GM12878 (cell line): ENCODE measurements around the gene SPDYC. TPM values are rescaled to one million over a fixed set of nuclear protein-coding genes. Genes with fewer than 3 reads are reported as not detected.
"Not testable (repeated sequence)": the region's sequence is repeated elsewhere in the genome, so short reads cannot be mapped to it uniquely, and the experiment has no call there.

ENCODE experiments used
- ATAC-seq: fragments of 200-7000 bp; cut with Tn5 transposase; 3 replicates; pipeline ENCODE4 v1.9.1; 2020; ENCODE audit warnings: mild to moderate bottlenecking, moderate library complexity
- BruUV-seq: library from RNA; stranded (reverse); fragments of 400-500 nt; replicated peaks from 2 replicates; lab custom pipeline; 2021; lab: Mats Ljungman, UMichigan
- CTCF ChIA-PET: fragments of 300-600 bp; sonication (Branson Sonifier 250); formaldehyde crosslinking; extraction: SDS; loops from one replicate; lab custom pipeline; 2021; ENCODE audit warnings: inconsistent platforms; lab: Yijun Ruan, JAX
- POLR2A ChIA-PET: fragments of 350-600 bp; formaldehyde crosslinking; extraction: SDS; loops from one replicate; lab custom pipeline; 2021; ENCODE audit warnings: inconsistent platforms; lab: Charles Lee
- RAD21 ChIA-PET: fragments of 300-600 bp; sonication (Branson Sonifier 250); formaldehyde crosslinking; loops from one replicate; lab custom pipeline; 2023; ENCODE audit warnings: antibody characterized with exemption; ENCODE audit not compliant: unreplicated experiment; lab: Charles Lee
- SMC1A ChIA-PET: fragments of 300-600 bp; sonication (Branson Sonifier 250); formaldehyde crosslinking; loops from one replicate; lab custom pipeline; 2023; ENCODE audit not compliant: unreplicated experiment, uncharacterized antibody; lab: Charles Lee
- DNase-seq: peaks from one replicate; pipeline ENCODE4 v3.0.0-alpha.2; 2011; ENCODE audit warnings: low read depth, low spot score
- FAIRE-seq: peaks from 3 replicates; lab custom pipeline; 2011; peaks lifted over from hg19 to GRCh38; lab: Jason Lieb, UNC
- H2AFZ ChIP-seq: 2 replicates; pipeline ENCODE4 v1.6.0; 2011; ENCODE audit warnings: low read depth, low read length, control low read depth; ENCODE audit not compliant: control insufficient read depth
- H3K27ac ChIP-seq: 2 replicates; pipeline ENCODE4 v1.5.1; 2011; ENCODE audit warnings: control low read depth; ENCODE audit not compliant: control insufficient read depth, insufficient read depth
- H3K27me3 ChIP-seq, 2 experiments: replicated peaks in 1 of 2; 2 replicates each; pipeline versions ENCODE4 v1.6.0 to v1.6.1; 2011; ENCODE audit warnings: low read length in 1 of 2; ENCODE audit not compliant: control insufficient read depth in 2 of 2, insufficient read depth in 2 of 2
- H3K36me3 ChIP-seq, 2 experiments: 2 replicates each; pipeline ENCODE4 v1.5.1; 2011; ENCODE audit warnings: low read length in 1 of 2; ENCODE audit not compliant: control insufficient read depth in 2 of 2, insufficient read depth in 2 of 2
- H3K4me1 ChIP-seq: 2 replicates; pipeline ENCODE4 v1.6.1; 2011; ENCODE audit warnings: mild to moderate bottlenecking, low read length, moderate library complexity, mixed read lengths; ENCODE audit not compliant: control insufficient read depth, insufficient read depth
- H3K4me2 ChIP-seq: 2 replicates; pipeline ENCODE4 v1.6.0; 2011; ENCODE audit warnings: control low read depth; ENCODE audit not compliant: control insufficient read depth, insufficient read depth
- H3K4me3 ChIP-seq: fragments of 200-600 bp; sonication (generic); 2 replicates; pipeline ENCODE4 v1.5.1; 2016
- H3K79me2 ChIP-seq: 2 replicates; pipeline ENCODE4 v1.6.0; 2011; ENCODE audit warnings: low read length; ENCODE audit not compliant: control insufficient read depth, insufficient read depth
- H3K9ac ChIP-seq: 2 replicates; pipeline ENCODE4 v1.8.0; 2011; ENCODE audit warnings: low read length, control low read depth, mixed read lengths; ENCODE audit not compliant: control insufficient read depth, insufficient read depth
- H3K9me3 ChIP-seq: replicated peaks from 3 replicates; pipeline ENCODE4 v1.5.1; 2011; ENCODE audit warnings: mild to moderate bottlenecking, low read length; ENCODE audit not compliant: control insufficient read depth, insufficient read depth
- H4K20me1 ChIP-seq: 2 replicates; pipeline ENCODE4 v1.6.0; 2011; ENCODE audit not compliant: control insufficient read depth, insufficient read depth
- BMI1 ChIP-seq: fragments of 450-650 bp; IDR thresholded peaks from 2 replicates; pipeline ENCODE4 v1.6.1; 2016; ENCODE audit warnings: mild to moderate bottlenecking, moderate library complexity, borderline replicate concordance
- CHD1 ChIP-seq: IDR thresholded peaks from 2 replicates; pipeline ENCODE4 v1.6.1; 2012; ENCODE audit warnings: low read depth, low read length, improper control_type of control experiment
- POU2F2 ChIP-seq: IDR thresholded peaks from 3 replicates; pipeline ENCODE4 v1.6.1; 2011; ENCODE audit warnings: low read depth, mild to moderate bottlenecking, low read length, borderline replicate concordance
- SREBF2 ChIP-seq: IDR thresholded peaks from 2 replicates; pipeline ENCODE4 v1.6.1; 2012; ENCODE audit warnings: mild to moderate bottlenecking, low read length
- ZBTB4 ChIP-seq: fragments of 450-650 bp; formaldehyde crosslinking; IDR thresholded peaks from 2 replicates; pipeline ENCODE4 v1.4.0; 2022; ENCODE audit warnings: mild to moderate bottlenecking, moderate library complexity
- WGBS: methylation state at CpG from one replicate; pipeline ENCODE4 v1.1.6; 2016; ENCODE audit warnings: low lambda C conversion rate; ENCODE audit not compliant: insufficient replicate concordance, insufficient coverage; ENCODE audit errors: missing lambda C conversion rate; 5-methylcytosine and 5-hydroxymethylcytosine counted together
- in situ Hi-C: fragments of 300-500 bp; cut with MboI; formaldehyde crosslinking; loops from 9 replicates; pipeline ENCODE4 v1.14.3; 2018; ENCODE audit warnings: mixed read lengths
- intact Hi-C: fragments of 100-400 bp; cut with micrococcal nuclease; formaldehyde crosslinking; loops from one replicate; pipeline ENCODE4 v1.14.2; 2022; ENCODE audit not compliant: unreplicated experiment
- polyA plus RNA-seq, 11 experiments: library from polyadenylated mRNA; depleted of rRNA in 4 of 11; unstranded in 6 of 11; stranded (reverse) in 5 of 11; fragments of >200 nt; fragmentation: Nextera tagmentation in 4 of 11; fragmentation: Illumina TruSeq in 1 of 11; extraction: Ambion mirVana in 4 of 11; extraction: Trizol in 1 of 11; gene quantifications; 1 replicate in 1 of 11; 2 replicates in 10 of 11; pipeline versions ENCODE4 v1.2.1 to v1.2.3, GENCODE V29; 2011 to 2016; ENCODE audit warnings: inconsistent platforms in 2 of 11, missing spikeins in 2 of 11, low read depth in 1 of 11
- total RNA-seq, 4 experiments: library from RNA; depleted of rRNA in 3 of 4; stranded (reverse); fragments of >200 nt in 3 of 4; fragmentation: Illumina TruSeq in 1 of 4; extraction: Trizol in 1 of 4; gene quantifications; 2 replicates each; pipeline versions ENCODE4 v1.2.1 to v1.2.3, GENCODE V29; 2013 to 2021
- TF ChIP-seq, protein P1 (sequence below): IDR thresholded peaks from 2 replicates; pipeline ENCODE4 v1.6.1; 2012; ENCODE audit warnings: low read depth, low read length, improper control_type of control experiment
- TF ChIP-seq, protein P2 (sequence below): IDR thresholded peaks from 2 replicates; pipeline ENCODE4 v1.6.1; 2011; ENCODE audit warnings: borderline replicate concordance, low read depth, mild to moderate bottlenecking, moderate library complexity, mixed read lengths, low read length; ENCODE audit not compliant: insufficient read depth; ENCODE audit errors: extremely low read length

SPDYC gene
- total and polyA plus RNA-seq, 10 of the 15 experiments (the other 5 are each of a cell fraction or from before 2014, with no cell fraction given): not detected

- no peak for TF ChIP-seq CHD1
- TF ChIP-seq POU2F2: no peak
- no peak for TF ChIP-seq BMI1
- TF ChIP-seq SREBF2: no peak
- TF ChIP-seq, protein P1, sequence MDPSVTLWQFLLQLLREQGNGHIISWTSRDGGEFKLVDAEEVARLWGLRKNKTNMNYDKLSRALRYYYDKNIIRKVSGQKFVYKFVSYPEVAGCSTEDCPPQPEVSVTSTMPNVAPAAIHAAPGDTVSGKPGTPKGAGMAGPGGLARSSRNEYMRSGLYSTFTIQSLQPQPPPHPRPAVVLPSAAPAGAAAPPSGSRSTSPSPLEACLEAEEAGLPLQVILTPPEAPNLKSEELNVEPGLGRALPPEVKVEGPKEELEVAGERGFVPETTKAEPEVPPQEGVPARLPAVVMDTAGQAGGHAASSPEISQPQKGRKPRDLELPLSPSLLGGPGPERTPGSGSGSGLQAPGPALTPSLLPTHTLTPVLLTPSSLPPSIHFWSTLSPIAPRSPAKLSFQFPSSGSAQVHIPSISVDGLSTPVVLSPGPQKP: no peak
- TF ChIP-seq, protein P2, sequence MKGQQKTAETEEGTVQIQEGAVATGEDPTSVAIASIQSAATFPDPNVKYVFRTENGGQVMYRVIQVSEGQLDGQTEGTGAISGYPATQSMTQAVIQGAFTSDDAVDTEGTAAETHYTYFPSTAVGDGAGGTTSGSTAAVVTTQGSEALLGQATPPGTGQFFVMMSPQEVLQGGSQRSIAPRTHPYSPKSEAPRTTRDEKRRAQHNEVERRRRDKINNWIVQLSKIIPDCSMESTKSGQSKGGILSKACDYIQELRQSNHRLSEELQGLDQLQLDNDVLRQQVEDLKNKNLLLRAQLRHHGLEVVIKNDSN: no peak
- no peak for TF ChIP-seq ZBTB4 (CRISPR knock-in tag)
- TF ChIP-seq, all 136 proteins: peak for 0
Observed at GRCh38 chr11:65172600-65172999, 2.6 kb downstream of the SPDYC start (continued).

GRCh38 chr11:65174571-65175010 lies 4.6 kb downstream of the SPDYC start:
- FAIRE-seq, H4K20me1 ChIP-seq, POLR2A ChIA-PET, DNase-seq, H3K4me1 ChIP-seq, H3K9ac ChIP-seq, H3K79me2 ChIP-seq, H3K4me3 ChIP-seq, H3K4me2 ChIP-seq, ATAC-seq, in situ Hi-C loops, H3K27ac ChIP-seq, intact Hi-C loops, BruUV-seq, H2AFZ ChIP-seq, H3K36me3 ChIP-seq, H3K27me3 ChIP-seq, H3K9me3 ChIP-seq: not testable (repeated sequence)
- RAD21 ChIA-PET: interaction anchor here (1.5 kb wide), 1 partner anchor 53 kb away, joined by 4 read pairs; the partner anchor contains the start of genes FAU and MRPL49
- 61% methylated on average over 2 of the region's 2 CpGs for WGBS
- SMC1A ChIA-PET: interaction anchor here (1.0 to 1.2 kb wide), 2 partner anchors 22 to 56 kb away, joined by 3 read pairs; no protein-coding TSS in a partner anchor
- CTCF ChIA-PET: interaction anchor here (1.8 kb wide), 1 partner anchor 64 kb away, joined by 3 read pairs; no protein-coding TSS in a partner anchor
